NK-92 (cell line): ENCODE data around the gene PIK3C2B.

ENCODE experiments used
- DNase-seq: peaks from one replicate; lab custom pipeline; 2025; ENCODE audit not compliant: unreplicated experiment; lab: John Stamatoyannopoulos, UW

The PIK3C2B gene

DNA sequence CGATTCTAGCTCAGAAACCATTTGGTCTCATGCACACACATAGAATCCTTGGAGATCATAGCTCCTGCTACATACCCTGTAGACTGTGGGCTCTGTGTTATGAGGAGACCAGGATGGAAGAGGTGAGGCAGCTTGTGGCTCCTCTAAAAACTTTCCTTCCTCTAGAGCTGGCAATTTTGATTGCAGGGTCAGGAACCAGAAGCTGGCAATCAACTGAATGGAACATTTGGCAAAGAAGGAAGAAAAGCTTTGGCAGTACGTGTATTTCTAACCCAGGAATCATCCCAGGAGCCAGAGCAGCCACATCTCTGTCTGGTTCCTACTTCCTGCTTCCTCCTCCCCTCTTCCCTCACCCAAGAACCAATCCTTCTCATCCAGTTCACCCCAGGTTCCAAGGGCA lies 15.7 kb downstream of the PIK3C2B start:
- DNase-seq = no peak

- DNase-seq = no peak
Measured at GRCh38 chr1:204478172-204478899, 16.3 kb downstream of the PIK3C2B start.

- DNase-seq = no peak
Measured at GRCh38 chr1:204477036-204477740, 17.4 kb downstream of the PIK3C2B start.

DNA sequence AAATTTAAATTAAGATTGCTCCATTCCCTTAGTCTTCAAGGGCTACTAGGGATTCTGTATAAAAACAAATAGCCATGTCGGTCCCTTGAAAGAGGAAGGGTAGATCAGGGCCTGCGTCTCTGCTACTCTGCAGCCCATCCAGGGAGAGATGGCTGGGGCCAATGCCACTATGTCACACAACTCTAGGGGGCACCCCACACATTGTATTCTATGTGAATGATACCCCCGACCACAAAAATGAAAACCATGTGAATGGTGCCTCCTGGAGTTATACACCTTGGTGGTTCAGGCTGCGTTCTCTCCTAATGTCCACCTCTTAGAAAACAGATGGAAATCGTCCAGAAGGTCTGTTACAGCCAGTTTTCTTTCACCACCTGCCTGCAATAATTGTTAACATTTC lies 18.0 kb downstream of the PIK3C2B start:
- DNase-seq = no peak

DNA sequence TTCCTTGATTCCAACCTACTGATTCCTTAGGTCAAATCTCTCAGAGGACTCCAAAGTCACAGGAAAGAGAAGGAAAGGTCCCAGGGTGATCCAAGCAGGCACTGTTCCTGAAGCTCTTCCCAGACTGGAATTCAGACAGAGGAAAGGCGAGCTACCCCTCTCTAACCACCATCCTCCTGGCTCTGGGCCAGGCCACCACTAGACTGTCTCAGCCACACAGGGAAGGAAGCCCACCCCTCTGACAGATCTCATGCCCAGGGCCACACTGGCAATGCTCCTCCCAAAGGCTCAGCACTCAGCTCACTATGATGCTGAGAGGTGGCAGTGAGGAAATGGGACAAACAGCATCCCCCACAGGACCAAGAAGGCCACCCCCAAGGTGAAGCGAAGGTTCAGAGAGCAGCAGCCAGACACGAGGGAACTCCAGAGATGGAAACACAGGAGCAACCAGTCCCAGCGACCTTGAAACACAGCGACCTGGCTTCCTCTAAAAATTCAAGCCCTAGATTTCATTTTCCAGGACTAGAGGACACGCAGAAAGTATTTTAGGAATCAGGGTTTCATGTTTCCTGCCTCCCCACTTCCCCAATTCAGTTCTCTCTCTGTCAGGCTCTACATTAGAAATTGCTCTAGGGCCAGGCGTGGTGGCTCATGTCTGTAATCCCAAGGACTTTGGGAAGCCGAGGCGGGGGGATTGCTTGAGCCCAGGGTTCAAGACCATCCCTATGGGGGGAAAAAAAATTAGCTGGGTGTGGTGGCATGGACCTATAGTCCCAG lies 18.8 kb downstream of the PIK3C2B start:
- no peak for DNase-seq

- no peak for DNase-seq
Measured at GRCh38 chr1:204473400-204473965, 21.1 kb downstream of the PIK3C2B start.

DNA sequence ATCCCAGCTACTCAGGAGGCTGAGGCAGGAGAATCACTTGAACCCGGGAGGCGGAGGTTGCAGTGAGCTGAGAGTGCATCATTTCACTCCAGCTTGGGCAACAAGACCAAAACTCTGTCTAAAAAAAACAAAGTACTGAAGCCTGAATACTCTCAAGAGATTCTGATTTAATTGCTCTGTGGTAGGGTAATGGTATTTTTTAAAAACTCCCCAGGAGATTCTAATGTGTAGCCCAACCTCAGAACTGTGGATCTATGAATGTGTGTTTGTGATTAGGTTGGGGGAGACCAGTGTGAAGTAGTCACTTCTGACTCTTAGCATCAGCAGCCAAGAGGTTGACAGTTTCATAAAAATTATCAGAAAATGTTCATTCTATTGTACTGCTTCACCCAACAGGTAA lies 21.9 kb downstream of the PIK3C2B start:
- no peak for DNase-seq

- no peak for DNase-seq
Measured at GRCh38 chr1:204471687-204472086, 22.9 kb downstream of the PIK3C2B start.

DNA sequence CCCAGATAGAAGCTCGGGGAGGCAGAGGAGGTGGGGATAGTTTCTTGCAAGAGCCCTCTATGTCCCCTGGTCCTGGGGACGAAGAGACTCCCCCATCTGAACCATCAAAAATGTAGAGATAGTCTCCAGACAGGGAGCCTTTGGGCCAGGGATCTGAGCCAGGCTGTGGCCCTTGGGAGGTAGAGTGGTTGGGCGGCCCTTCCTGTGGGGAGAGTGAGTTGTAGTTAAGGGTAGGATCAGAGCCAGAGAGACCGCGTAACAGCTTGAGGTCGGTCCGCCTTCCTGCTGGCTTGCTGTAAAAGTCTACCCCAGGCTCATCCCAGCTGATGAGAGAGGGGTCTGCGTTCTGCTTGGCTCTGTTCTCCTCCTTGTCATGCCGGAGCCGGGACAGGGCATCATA lies 25.3 kb downstream of the PIK3C2B start:
- DNase-seq = no peak

DNA sequence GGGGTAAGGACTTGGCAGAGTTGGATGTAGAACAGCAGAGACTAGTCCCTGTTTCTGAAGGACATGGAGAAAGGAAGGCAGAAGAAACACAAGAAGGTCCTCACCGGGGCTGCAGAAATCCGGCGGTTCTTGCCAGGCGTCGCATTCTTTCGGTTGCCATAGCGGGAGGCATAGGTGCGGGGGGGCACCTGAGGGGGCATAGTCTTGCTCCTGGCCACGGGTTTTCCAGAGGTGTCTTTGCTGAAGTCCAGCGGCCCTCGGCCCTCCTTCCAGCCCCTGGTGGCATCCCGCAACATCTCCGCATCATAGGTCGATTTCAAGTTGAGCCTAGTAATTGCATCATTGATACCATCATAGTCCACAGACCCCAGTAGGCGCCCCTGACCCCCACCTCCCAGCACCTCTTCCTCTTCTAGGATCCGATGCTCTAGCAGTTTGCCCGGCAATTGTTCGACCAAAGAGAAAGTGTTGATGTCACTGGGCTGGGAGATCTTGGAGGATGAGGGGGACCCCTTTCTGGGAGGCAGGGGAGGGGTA lies 25.8 kb downstream of the PIK3C2B start:
- DNase-seq = no peak

DNA sequence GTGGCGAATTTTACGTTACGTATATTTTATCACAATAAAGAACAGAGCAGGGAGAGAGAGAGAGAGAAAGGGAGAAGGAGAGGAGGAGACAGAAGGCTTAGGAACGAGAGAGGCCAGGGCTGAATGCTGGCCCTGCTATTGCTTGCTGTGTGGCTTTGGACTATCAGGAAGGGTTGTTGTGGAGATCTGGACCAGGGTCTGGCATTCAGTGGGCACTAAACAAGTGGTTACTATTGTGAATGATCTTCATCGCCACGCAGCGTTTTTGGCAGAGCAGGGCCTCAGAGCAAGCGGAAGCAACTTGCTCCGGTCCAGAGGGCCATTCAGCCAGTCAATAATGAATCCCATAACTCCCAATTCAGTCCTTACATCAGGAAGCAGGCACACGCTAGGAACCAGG lies 26.4 kb downstream of the PIK3C2B start:
- DNase-seq = no peak

GRCh38 chr1:204466416-204467405 lies 27.9 kb downstream of the PIK3C2B start:
- DNase-seq = no peak

- DNase-seq = no peak
Measured at GRCh38 chr1:204465546-204466415, 28.8 kb downstream of the PIK3C2B start.

GRCh38 chr1:204464701-204465100 lies 29.9 kb downstream of the PIK3C2B start:
- no peak for DNase-seq

DNA sequence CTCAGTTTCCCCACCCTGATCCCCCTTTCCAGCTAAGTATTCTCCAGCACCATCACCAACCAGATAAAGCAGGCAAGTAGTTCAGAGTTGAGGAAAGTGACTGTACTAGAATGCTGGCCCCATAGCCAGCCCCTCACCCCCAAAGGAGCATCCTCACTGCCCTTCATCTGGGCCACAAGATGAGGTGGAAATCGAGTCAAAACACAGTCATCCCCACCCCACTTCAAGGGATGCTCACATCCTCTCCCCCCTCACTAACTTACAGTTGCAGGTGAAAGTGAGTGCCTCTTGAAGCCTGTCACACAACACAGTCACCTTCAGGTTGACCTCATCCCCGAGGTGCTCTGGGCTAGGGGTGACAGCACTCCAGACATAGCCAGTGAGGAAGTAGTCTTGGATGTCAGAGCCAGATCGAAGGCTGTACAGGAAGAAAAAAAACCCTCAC lies 30.4 kb downstream of the PIK3C2B start:
- DNase-seq = no peak

GRCh38 chr1:204463125-204464060 lies 31.2 kb downstream of the PIK3C2B start:
- no peak for DNase-seq

GRCh38 chr1:204462229-204462561 lies 32.4 kb downstream of the PIK3C2B start:
- DNase-seq = no peak
